SK-N-SH treated with all-trans-retinoic acid at 6 μM for 48 hours (cell line): ENCODE data around the gene MPST.

ENCODE experiments used
- ATAC-seq: fragments of 200-7000 bp; cut with Tn5 transposase; 3 replicates; pipeline ENCODE4 v1.9.1; 2020; ENCODE audit warnings: mild to moderate bottlenecking, moderate library complexity
- ARNTL ChIP-seq: fragments of 450-650 bp; formaldehyde crosslinking; IDR thresholded peaks from 2 replicates; pipeline ENCODE4 v1.5.0; 2020; ENCODE audit warnings: low read depth, mild to moderate bottlenecking, moderate library complexity, borderline replicate concordance
- BACH2 ChIP-seq: fragments of 250-450 bp; sonication (Bioruptor Pico); IDR thresholded peaks from 2 replicates; pipeline ENCODE4 v1.9.0; 2021; ENCODE audit warnings: mild to moderate bottlenecking, borderline replicate concordance
- CSDC2 ChIP-seq: fragments of 250-450 bp; sonication (Bioruptor Pico); IDR thresholded peaks from 2 replicates; pipeline ENCODE4 v1.5.0; 2020; ENCODE audit warnings: mild to moderate bottlenecking, moderate library complexity
- ESRRG ChIP-seq: fragments of 250-450 bp; sonication (Bioruptor Pico); IDR thresholded peaks from 2 replicates; pipeline ENCODE4 v1.6.1; 2021; ENCODE audit warnings: mild to moderate bottlenecking
- GLIS3 ChIP-seq: fragments of 250-450 bp; sonication (Bioruptor Pico); IDR thresholded peaks from 2 replicates; pipeline ENCODE4 v1.5.0; 2020; ENCODE audit warnings: mild to moderate bottlenecking, moderate library complexity
- ISL1 ChIP-seq: fragments of 250-450 bp; sonication (Bioruptor Pico); IDR thresholded peaks from 2 replicates; pipeline ENCODE4 v2.1.2; 2022; ENCODE audit warnings: mild to moderate bottlenecking, moderate library complexity
- OSR1 ChIP-seq: fragments of 250-450 bp; sonication (Bioruptor Pico); IDR thresholded peaks from 2 replicates; pipeline ENCODE4 v1.8.0; 2022; ENCODE audit warnings: moderate library complexity, mild to moderate bottlenecking, inconsistent platforms
- PATZ1 ChIP-seq: fragments of 250-450 bp; sonication (Bioruptor Pico); IDR thresholded peaks from 2 replicates; pipeline ENCODE4 v1.8.0; 2020; ENCODE audit warnings: mild to moderate bottlenecking, moderate library complexity, borderline replicate concordance
- PPARA ChIP-seq: fragments of 250-450 bp; sonication (Bioruptor Pico); IDR thresholded peaks from 2 replicates; pipeline ENCODE4 v1.5.0; 2020; ENCODE audit warnings: mild to moderate bottlenecking, borderline replicate concordance
- RARB ChIP-seq: fragments of 250-450 bp; sonication (Bioruptor Pico); IDR thresholded peaks from 2 replicates; pipeline ENCODE4 v1.8.0; 2021; ENCODE audit warnings: mild to moderate bottlenecking, moderate library complexity
- SNAI2 ChIP-seq: fragments of 250-450 bp; sonication (Bioruptor Pico); IDR thresholded peaks from 2 replicates; pipeline ENCODE4 v1.5.0; 2020; ENCODE audit warnings: mild to moderate bottlenecking, moderate library complexity
- TCF4 ChIP-seq: fragments of 250-450 bp; sonication (Bioruptor Pico); IDR thresholded peaks from 2 replicates; pipeline ENCODE4 v1.8.0; 2021; ENCODE audit warnings: mild to moderate bottlenecking, moderate library complexity, borderline replicate concordance
- TOX ChIP-seq: fragments of 250-450 bp; sonication (Bioruptor Pico); IDR thresholded peaks from 2 replicates; pipeline ENCODE4 v1.8.0; 2021; ENCODE audit warnings: mild to moderate bottlenecking, moderate library complexity, borderline replicate concordance
- TSHZ2 ChIP-seq: fragments of 250-450 bp; sonication (Bioruptor Pico); IDR thresholded peaks from 2 replicates; pipeline ENCODE4 v1.5.0; 2020; ENCODE audit warnings: mild to moderate bottlenecking, moderate library complexity
- ZC3H10 ChIP-seq: fragments of 250-450 bp; sonication (Bioruptor Pico); IDR thresholded peaks from 2 replicates; pipeline ENCODE4 v1.5.1; 2021; ENCODE audit warnings: mild to moderate bottlenecking, moderate library complexity
- ZFP3 ChIP-seq: fragments of 250-450 bp; sonication (Bioruptor Pico); IDR thresholded peaks from 2 replicates; pipeline ENCODE4 v1.5.0; 2020; ENCODE audit warnings: mild to moderate bottlenecking, moderate library complexity
- ZFP30 ChIP-seq: fragments of 450-650 bp; formaldehyde crosslinking; IDR thresholded peaks from 2 replicates; pipeline ENCODE4 v1.5.0; 2022; ENCODE audit warnings: mild to moderate bottlenecking, moderate library complexity
- ZNF565 ChIP-seq: fragments of 450-650 bp; formaldehyde crosslinking; conservative IDR thresholded peaks from 2 replicates; pipeline ENCODE4 v1.5.0; 2020; ENCODE audit warnings: low read depth, mild to moderate bottlenecking, moderate library complexity
- ZNF70 ChIP-seq: fragments of 450-650 bp; formaldehyde crosslinking; IDR thresholded peaks from 2 replicates; pipeline ENCODE4 v1.5.0; 2020; ENCODE audit warnings: mild to moderate bottlenecking, moderate library complexity
- ZNF8 ChIP-seq: fragments of 450-650 bp; formaldehyde crosslinking; IDR thresholded peaks from 2 replicates; pipeline ENCODE4 v1.5.0; 2020; ENCODE audit warnings: mild to moderate bottlenecking, moderate library complexity
- TF ChIP-seq, protein P1 (sequence below): fragments of 250-450 bp; sonication (Bioruptor Pico); IDR thresholded peaks from 2 replicates; pipeline ENCODE4 v1.8.0; 2021; ENCODE audit warnings: low read depth, mild to moderate bottlenecking, moderate library complexity, borderline replicate concordance
- TF ChIP-seq, protein P2 (sequence below): fragments of 250-450 bp; sonication (Bioruptor Pico); IDR thresholded peaks from 2 replicates; pipeline ENCODE4 v1.5.1; 2021; ENCODE audit warnings: mild to moderate bottlenecking, moderate library complexity
- TF ChIP-seq, protein P3 (sequence below): fragments of 250-450 bp; sonication (Bioruptor Pico); IDR thresholded peaks from 2 replicates; pipeline ENCODE4 v1.5.1; 2020; ENCODE audit warnings: low read depth, mild to moderate bottlenecking, moderate library complexity

Gene MPST

GRCh38 chr22:37046589-37046988, 27.0 kb downstream of the MPST start:
- TF ChIP-seq ZNF8 (CRISPR knock-in tag) (no peak), ZNF565 (CRISPR knock-in tag) (no peak), CSDC2 (no peak), TCF4 (CRISPR knock-in tag) (no peak)
- TF ChIP-seq, protein P1, sequence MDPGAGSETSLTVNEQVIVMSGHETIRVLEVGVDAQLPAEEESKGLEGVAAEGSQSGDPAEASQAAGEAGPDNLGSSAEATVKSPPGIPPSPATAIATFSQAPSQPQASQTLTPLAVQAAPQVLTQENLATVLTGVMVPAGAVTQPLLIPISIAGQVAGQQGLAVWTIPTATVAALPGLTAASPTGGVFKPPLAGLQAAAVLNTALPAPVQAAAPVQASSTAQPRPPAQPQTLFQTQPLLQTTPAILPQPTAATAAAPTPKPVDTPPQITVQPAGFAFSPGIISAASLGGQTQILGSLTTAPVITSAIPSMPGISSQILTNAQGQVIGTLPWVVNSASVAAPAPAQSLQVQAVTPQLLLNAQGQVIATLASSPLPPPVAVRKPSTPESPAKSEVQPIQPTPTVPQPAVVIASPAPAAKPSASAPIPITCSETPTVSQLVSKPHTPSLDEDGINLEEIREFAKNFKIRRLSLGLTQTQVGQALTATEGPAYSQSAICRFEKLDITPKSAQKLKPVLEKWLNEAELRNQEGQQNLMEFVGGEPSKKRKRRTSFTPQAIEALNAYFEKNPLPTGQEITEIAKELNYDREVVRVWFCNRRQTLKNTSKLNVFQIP = no peak
- no peak for ATAC-seq

- no peak for ATAC-seq
- TF ChIP-seq ARNTL (CRISPR knock-in tag) = no peak
- TF ChIP-seq TSHZ2 (CRISPR knock-in tag) = no peak
- no peak for TF ChIP-seq ZC3H10 (CRISPR knock-in tag)
- TF ChIP-seq, protein P2, sequence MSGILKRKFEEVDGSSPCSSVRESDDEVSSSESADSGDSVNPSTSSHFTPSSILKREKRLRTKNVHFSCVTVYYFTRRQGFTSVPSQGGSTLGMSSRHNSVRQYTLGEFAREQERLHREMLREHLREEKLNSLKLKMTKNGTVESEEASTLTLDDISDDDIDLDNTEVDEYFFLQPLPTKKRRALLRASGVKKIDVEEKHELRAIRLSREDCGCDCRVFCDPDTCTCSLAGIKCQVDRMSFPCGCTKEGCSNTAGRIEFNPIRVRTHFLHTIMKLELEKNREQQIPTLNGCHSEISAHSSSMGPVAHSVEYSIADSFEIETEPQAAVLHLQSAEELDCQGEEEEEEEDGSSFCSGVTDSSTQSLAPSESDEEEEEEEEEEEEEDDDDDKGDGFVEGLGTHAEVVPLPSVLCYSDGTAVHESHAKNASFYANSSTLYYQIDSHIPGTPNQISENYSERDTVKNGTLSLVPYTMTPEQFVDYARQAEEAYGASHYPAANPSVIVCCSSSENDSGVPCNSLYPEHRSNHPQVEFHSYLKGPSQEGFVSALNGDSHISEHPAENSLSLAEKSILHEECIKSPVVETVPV (CRISPR knock-in tag) = no peak
- no peak for TF ChIP-seq TCF4 (CRISPR knock-in tag)
- TF ChIP-seq ZNF565 (CRISPR knock-in tag) = no peak
- TF ChIP-seq PATZ1 = no peak
- TF ChIP-seq ESRRG (CRISPR knock-in tag) = no peak
- TF ChIP-seq ZNF8 (CRISPR knock-in tag) = no peak
- no peak for TF ChIP-seq OSR1 (CRISPR knock-in tag)
- no peak for TF ChIP-seq ISL1 (CRISPR knock-in tag)
- no peak for TF ChIP-seq ZFP3 (CRISPR knock-in tag)
- TF ChIP-seq ZFP30 (CRISPR knock-in tag) = no peak
- TF ChIP-seq PPARA = no peak
- TF ChIP-seq, protein P3, sequence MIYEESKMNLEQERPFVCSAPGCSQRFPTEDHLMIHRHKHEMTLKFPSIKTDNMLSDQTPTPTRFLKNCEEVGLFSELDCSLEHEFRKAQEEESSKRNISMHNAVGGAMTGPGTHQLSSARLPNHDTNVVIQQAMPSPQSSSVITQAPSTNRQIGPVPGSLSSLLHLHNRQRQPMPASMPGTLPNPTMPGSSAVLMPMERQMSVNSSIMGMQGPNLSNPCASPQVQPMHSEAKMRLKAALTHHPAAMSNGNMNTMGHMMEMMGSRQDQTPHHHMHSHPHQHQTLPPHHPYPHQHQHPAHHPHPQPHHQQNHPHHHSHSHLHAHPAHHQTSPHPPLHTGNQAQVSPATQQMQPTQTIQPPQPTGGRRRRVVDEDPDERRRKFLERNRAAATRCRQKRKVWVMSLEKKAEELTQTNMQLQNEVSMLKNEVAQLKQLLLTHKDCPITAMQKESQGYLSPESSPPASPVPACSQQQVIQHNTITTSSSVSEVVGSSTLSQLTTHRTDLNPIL = no peak
- no peak for TF ChIP-seq CSDC2
- TF ChIP-seq ZNF70 (CRISPR knock-in tag) = no peak
Measured at GRCh38 chr22:37047006-37047405, 27.5 kb downstream of the MPST start.

DNA sequence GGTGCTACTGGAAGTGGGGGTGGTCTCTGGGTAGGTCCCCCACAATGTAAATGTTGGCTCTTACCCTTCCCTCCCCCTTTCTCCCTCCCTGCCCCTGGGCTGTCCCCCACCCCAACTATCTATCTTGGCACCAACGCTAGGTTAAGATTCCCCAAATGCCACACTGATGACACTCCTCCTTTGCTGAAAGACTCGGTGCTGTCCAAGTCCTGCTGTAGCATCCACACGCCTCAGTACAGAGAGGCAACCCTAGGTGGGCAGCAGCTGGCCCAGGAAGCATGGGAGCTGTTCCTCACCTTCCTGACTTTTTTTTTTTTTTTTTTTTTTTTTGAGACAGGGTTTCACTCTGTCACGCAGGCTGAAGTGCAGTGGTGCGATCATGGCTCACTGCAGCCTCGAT, 28.6 kb downstream of the MPST start:
- TF ChIP-seq ISL1 (CRISPR knock-in tag) (no peak), PPARA (no peak), CSDC2 (no peak), ZFP3 (CRISPR knock-in tag) (no peak), TCF4 (CRISPR knock-in tag) (no peak), ZNF70 (CRISPR knock-in tag) (no peak), TOX (CRISPR knock-in tag) (no peak), ESRRG (CRISPR knock-in tag) (no peak), OSR1 (CRISPR knock-in tag) (no peak), BACH2 (CRISPR knock-in tag) (no peak), SNAI2 (CRISPR knock-in tag) (no peak), GLIS3 (no peak), ZNF565 (CRISPR knock-in tag) (no peak), RARB (no peak)
- TF ChIP-seq, protein P3 = no peak
- TF ChIP-seq, protein P1 = no peak
- no peak for ATAC-seq
